ENCODE measurements around the gene DIPK1A. TPM values are rescaled to one million over a fixed set of nuclear protein-coding genes. Genes with fewer than 3 reads are reported as not detected.

Gene DIPK1A
- total RNA-seq, 4 donors from 2014 or later: 9.1 to 27.2 (median 18.3) TPM

DNA sequence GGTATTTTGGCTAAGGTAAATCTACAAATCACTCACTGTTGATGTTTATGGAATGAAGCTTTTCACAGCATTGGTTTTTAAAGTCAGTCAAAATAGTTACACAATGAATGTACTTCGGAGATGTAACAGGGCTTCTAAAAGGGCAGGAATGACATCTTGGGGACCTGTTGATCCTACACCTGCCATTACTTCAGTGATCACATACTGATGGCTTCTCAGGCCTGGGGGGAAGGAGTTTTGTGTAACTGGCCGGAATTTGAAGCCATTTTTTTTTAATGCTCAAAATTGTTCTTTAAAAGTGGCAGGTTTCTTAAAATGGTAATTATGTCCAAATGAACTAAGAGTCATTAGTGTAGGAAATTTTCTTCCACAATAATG, 118.2 kb downstream of the DIPK1A start:
- DNase-seq (ENCODE audit: low spot score): no peak
- no peak for ATAC-seq (ENCODE audit: low FRiP score)
- TF ChIP-seq, protein P1, sequence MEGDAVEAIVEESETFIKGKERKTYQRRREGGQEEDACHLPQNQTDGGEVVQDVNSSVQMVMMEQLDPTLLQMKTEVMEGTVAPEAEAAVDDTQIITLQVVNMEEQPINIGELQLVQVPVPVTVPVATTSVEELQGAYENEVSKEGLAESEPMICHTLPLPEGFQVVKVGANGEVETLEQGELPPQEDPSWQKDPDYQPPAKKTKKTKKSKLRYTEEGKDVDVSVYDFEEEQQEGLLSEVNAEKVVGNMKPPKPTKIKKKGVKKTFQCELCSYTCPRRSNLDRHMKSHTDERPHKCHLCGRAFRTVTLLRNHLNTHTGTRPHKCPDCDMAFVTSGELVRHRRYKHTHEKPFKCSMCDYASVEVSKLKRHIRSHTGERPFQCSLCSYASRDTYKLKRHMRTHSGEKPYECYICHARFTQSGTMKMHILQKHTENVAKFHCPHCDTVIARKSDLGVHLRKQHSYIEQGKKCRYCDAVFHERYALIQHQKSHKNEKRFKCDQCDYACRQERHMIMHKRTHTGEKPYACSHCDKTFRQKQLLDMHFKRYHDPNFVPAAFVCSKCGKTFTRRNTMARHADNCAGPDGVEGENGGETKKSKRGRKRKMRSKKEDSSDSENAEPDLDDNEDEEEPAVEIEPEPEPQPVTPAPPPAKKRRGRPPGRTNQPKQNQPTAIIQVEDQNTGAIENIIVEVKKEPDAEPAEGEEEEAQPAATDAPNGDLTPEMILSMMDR (IDR thresholded peaks at IDR 0.05): no peak

DNA sequence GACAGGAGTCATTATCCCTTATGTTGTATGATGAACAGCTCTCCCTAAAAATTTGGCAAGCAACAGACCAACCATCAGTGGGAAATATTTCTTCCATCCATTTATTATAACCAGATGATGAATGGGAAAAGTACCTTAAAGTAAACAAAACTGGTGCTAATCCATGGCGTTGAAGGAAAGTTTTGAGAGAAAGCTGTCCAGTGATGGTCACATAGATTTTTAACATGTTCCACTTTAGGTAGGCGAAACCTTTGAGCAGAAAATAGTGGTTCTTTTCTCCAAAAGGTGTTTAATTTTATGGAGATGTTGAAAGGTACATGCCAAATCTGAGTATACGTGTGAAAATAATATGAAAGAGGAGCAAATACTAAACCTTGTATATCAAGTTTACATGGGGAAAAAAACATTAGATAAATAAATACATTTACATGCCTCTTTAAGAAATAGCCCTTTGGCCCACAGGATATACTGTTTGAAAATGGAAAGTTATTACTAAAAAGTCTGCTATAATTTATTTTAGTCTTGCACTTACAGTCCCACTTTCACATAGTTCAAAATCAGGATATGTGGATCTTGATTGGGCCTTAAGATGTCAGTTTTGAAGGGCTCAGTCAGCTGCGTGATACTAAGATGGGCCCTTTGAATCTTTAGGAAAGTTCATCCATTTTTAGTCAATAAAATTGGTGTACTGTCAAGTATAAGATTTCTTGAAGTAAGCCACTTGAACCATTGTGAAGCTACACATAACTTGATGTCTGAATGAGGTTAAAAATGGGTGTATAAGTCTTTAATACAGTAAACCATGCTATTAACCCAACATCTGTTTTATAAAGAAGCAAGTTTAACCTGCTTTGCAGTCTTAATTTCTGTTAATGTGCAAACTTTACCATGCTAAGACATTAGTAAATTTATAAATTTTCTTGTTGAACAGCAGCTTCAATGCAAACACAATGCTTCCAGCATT, 118.9 kb downstream of the DIPK1A start:
- TF ChIP-seq, protein P1 (IDR thresholded peaks at IDR 0.05): no peak
- DNase-seq (ENCODE audit: low spot score): no peak
- ATAC-seq (ENCODE audit: low FRiP score): no peak

DNA sequence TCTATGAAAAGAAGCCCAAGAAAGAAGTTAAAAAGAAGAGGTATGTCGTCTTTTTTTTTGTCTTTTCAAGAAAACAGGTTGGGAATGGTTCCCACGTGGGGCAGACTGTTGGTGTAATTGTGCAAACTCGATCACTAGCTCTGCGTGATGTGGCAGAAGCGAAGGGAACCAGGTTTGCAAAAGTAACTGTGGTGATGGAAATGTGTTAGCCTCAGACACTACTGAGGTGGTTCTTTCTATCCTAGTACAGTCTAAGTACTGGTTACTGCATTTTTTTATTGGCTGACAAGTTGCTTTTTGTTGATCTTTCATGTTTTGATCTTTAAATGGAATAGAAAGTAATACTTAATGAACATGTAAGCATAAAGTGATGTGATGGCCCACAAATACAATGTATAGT, 120.7 kb downstream of the DIPK1A start:
- TF ChIP-seq, protein P1 (IDR thresholded peaks at IDR 0.05): no peak
- DNase-seq (ENCODE audit: low spot score) (no peak), ATAC-seq (ENCODE audit: low FRiP score) (no peak)

DNA sequence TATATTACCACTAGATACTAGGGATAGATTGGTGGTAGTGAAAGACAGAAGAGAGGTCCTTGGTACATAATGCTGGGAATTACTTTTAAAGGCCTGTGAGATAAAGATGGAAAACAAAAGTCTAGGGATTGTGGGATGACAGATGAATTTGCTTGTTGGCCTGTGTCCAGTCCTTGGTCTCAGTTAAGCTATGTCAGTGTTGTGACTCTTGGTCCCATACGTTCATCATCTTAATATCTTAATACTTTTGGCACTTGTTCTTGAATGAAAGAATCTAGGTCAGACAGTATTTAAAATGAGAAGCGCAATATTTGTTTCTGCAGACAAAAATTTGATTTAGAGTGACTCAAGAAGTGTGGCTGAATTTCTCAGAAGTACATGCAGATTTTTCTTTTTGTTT, 121.8 kb downstream of the DIPK1A start:
- ATAC-seq (ENCODE audit: low FRiP score) (no peak), DNase-seq (ENCODE audit: low spot score) (no peak)
- TF ChIP-seq, protein P1 (IDR thresholded peaks at IDR 0.05): no peak

DNA sequence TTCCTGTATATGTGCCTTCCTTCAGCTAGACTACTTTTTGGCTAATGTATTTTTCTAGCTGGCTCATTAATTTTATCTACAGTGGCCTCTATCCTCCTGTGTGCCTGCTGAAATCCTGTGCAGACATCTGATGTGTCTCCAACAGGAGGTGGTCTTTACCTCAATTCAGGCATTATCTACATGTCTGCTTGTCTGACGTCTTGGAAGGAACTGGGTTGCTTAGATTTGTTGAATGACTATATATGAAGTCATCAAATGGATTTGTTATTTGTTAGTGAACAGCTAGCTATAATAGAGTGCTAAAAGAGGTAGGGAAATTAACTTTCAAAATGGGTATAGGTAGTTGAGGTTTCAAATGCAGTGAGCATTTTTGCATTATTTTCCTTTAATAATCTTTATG, 122.7 kb downstream of the DIPK1A start:
- DNase-seq (ENCODE audit: low spot score): no peak
- TF ChIP-seq, protein P1 (IDR thresholded peaks at IDR 0.05): no peak
- ATAC-seq (ENCODE audit: low FRiP score): no peak

DNA sequence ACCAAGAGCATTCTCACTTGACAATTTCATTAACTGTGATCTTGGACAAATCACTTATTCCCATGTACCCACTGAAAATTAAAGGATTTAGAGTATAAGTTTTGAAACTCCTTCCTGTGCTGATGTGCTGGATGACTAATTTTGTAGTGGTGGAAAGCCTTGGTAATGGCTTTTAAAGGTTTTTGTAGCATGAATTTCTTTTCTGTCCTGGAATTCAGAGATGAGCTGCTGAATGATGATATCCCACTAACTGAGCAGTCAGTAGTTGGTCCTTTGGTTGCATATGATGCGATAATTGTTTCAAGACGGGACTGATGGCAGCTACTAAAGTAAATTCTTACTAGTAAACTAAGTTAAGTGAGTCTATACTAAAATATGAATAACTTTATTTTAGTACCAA, 124.2 kb downstream of the DIPK1A start:
- ATAC-seq (ENCODE audit: low FRiP score) (no peak), DNase-seq (ENCODE audit: low spot score) (no peak)
- TF ChIP-seq, protein P1 (IDR thresholded peaks at IDR 0.05): no peak

DNA sequence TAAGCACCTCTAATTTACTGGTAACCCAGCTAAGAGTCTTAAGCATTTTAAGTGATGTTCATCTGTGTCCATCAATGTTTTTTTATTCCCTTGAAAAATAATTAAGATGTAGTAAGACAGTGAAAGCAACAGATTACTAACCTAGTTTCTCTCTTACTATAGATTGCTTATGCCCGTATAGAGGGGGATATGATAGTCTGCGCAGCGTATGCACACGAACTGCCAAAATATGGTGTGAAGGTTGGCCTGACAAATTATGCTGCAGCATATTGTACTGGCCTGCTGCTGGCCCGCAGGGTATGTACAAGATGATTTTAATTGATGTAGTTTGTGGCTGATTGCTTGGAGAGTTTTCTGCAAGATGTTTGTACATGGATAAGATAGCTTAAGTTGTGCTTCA, 126.6 kb downstream of the DIPK1A start:
- TF ChIP-seq, protein P1 (IDR thresholded peaks at IDR 0.05): no peak
- no peak for DNase-seq (ENCODE audit: low spot score)
- ATAC-seq (ENCODE audit: low FRiP score): no peak
